ENCODE measurements around the gene ICE2. TPM values are rescaled to one million over a fixed set of nuclear protein-coding genes. Genes with fewer than 3 reads are reported as not detected.

The ICE2 gene
- total RNA-seq, 1 donor from 2014 or later = 39.5 TPM

GRCh38 chr15:60476713-60477112 lies 2.2 kb downstream of the ICE2 start:
- H3K4me3 ChIP-seq = no peak overlapping the region
- ATAC-seq = no peak
- intact Hi-C loops (cut with DNase I) = no loop called here
- no peak for TF ChIP-seq CTCF (IDR thresholded peaks at IDR 0.05)
- no peak for DNase-seq
- H3K27me3 ChIP-seq (ENCODE audit: low read depth) = no peaks in the 10 kb centered on the region
- H3K36me3 ChIP-seq = peaks cover 27% of the 10 kb centered on the region
- peaks cover 33% of the 10 kb centered on the region for H3K4me1 ChIP-seq
- H3K27ac ChIP-seq = no peak overlapping the region
- H3K9me3 ChIP-seq = no peaks in the 10 kb centered on the region

GRCh38 chr15:60473135-60473534 lies 5.8 kb downstream of the ICE2 start:
- Histone ChIP-seq H3K4me1 (peaks cover 27% of the 10 kb centered on the region), H3K9me3 (no peaks in the 10 kb centered on the region), H3K27me3 (ENCODE audit: low read depth) (no peaks in the 10 kb centered on the region), H3K4me3 (no peak overlapping the region), H3K27ac (no peak overlapping the region), H3K36me3 (peaks cover 34% of the 10 kb centered on the region)
- intact Hi-C loops (cut with DNase I) = no loop called here
- no peak for DNase-seq
- no peak for TF ChIP-seq CTCF (IDR thresholded peaks at IDR 0.05)
- ATAC-seq = no peak

GRCh38 chr15:60471314-60471713 lies 7.6 kb downstream of the ICE2 start:
- H3K9me3 ChIP-seq = no peaks in the 10 kb centered on the region
- peaks cover 8% of the 10 kb centered on the region for H3K4me1 ChIP-seq
- DNase-seq (no peak), ATAC-seq (no peak)
- H3K4me3 ChIP-seq = no peak overlapping the region
- intact Hi-C loops (cut with DNase I) = no loop called here
- no peak overlapping the region for H3K27ac ChIP-seq
- no peaks in the 10 kb centered on the region for H3K27me3 ChIP-seq (ENCODE audit: low read depth)
- H3K36me3 ChIP-seq = peaks cover 52% of the 10 kb centered on the region
- no peak for TF ChIP-seq CTCF (IDR thresholded peaks at IDR 0.05)

- Histone ChIP-seq H3K4me3 (no peak overlapping the region), H3K9me3 (no peaks in the 10 kb centered on the region), H3K36me3 (peaks cover 65% of the 10 kb centered on the region), H3K4me1 (peaks cover 6% of the 10 kb centered on the region), H3K27ac (no peak overlapping the region), H3K27me3 (ENCODE audit: low read depth) (no peaks in the 10 kb centered on the region)
- intact Hi-C loops (cut with DNase I) = no loop called here
- DNase-seq (no peak), ATAC-seq (no peak)
- no peak for TF ChIP-seq CTCF (IDR thresholded peaks at IDR 0.05)
Observed at GRCh38 chr15:60469893-60470641, 8.9 kb downstream of the ICE2 start.

GRCh38 chr15:60464836-60465630 lies 13.9 kb downstream of the ICE2 start:
- DNase-seq (no peak), ATAC-seq (no peak)
- TF ChIP-seq CTCF (IDR thresholded peaks at IDR 0.05) = no peak
- H3K27ac ChIP-seq = no peak overlapping the region
- H3K4me1 ChIP-seq = peaks cover 2% of the 10 kb centered on the region
- intact Hi-C loops (cut with DNase I) = no loop called here
- no peaks in the 10 kb centered on the region for H3K9me3 ChIP-seq
- H3K36me3 ChIP-seq = peaks cover 55% of the 10 kb centered on the region
- no peak overlapping the region for H3K4me3 ChIP-seq
- no peaks in the 10 kb centered on the region for H3K27me3 ChIP-seq (ENCODE audit: low read depth)
